Measurements from ENCODE around the gene PHACTR3. TPM values are rescaled to one million over a fixed set of nuclear protein-coding genes. Genes with fewer than 3 reads are reported as not detected.
"Not testable (repeated sequence)": the region's sequence is repeated elsewhere in the genome, so short reads cannot be mapped to it uniquely, and the experiment has no call there.

PHACTR3 gene
- total and polyA plus RNA-seq, 2 experiments from 2014 or later = 0.45 to 0.61 TPM

- TF ChIP-seq ZNF462 (CRISPR knock-in tag; IDR thresholded peaks at IDR 0.05) (no peak), JUNB (IDR thresholded peaks at IDR 0.05; ENCODE audit: unreplicated experiment) (no peak), ZNF114 (CRISPR knock-in tag; IDR thresholded peaks at IDR 0.05) (no peak), ETS1 (IDR thresholded peaks at IDR 0.05) (no peak)
These were observed 283.7 kb downstream of the PHACTR3 start (continued) for GRCh38 chr20:59888050-59888449.

GRCh38 chr20:59890035-59890434, 285.7 kb downstream of the PHACTR3 start:
- not testable (repeated sequence) for H3K27ac Mint-ChIP-seq; H3K27me3 ChIP-seq (ENCODE audit: insufficient read depth); H3K4me1 ChIP-seq (ENCODE audit: insufficient read depth); H3F3A ChIP-seq (replicated peaks; ENCODE audit: low read depth); H3K4me2 ChIP-seq; H3K4me3 ChIP-seq; H2AFZ ChIP-seq; H3K27ac ChIP-seq (ENCODE audit: low read depth); H4K20me1 ChIP-seq (replicated peaks; ENCODE audit: insufficient read depth); H3K27me3 Mint-ChIP-seq (ENCODE audit: insufficient read depth, low read depth, poor library complexity); H3K79me2 ChIP-seq (replicated peaks; ENCODE audit: insufficient read depth); H3K9me3 Mint-ChIP-seq; DNase-seq (ENCODE audit: low spot score); H3K9me2 ChIP-seq (ENCODE audit: insufficient read depth); H3K4me1 Mint-ChIP-seq; H3K4me3 Mint-ChIP-seq; ATAC-seq; H3K36me3 Mint-ChIP-seq (ENCODE audit: low read depth); H3K36me3 ChIP-seq (ENCODE audit: insufficient read depth)
